Body of pancreas (tissue), 4 donors: Measurements from ENCODE around the gene TADA2A.

ENCODE experiments used
- POLR2A ChIP-seq, 3 donors: fragments of 450-650 bp; IDR thresholded peaks; one replicate each; pipeline ENCODE4 v1.6.1; 2016; ENCODE audit warnings: antibody characterized with exemption in 3 of 3, mild to moderate bottlenecking in 2 of 3
- TF ChIP-seq, protein P1 (sequence below), 7 experiments: fragments of 450-650 bp in 4 of 7; fragments of 200-600 bp in 3 of 7; sonication (generic) in 3 of 7; IDR thresholded peaks; one replicate each; pipeline ENCODE4 v1.5.1; 2016 to 2019; ENCODE audit warnings: antibody characterized with exemption in 7 of 7

DNA sequence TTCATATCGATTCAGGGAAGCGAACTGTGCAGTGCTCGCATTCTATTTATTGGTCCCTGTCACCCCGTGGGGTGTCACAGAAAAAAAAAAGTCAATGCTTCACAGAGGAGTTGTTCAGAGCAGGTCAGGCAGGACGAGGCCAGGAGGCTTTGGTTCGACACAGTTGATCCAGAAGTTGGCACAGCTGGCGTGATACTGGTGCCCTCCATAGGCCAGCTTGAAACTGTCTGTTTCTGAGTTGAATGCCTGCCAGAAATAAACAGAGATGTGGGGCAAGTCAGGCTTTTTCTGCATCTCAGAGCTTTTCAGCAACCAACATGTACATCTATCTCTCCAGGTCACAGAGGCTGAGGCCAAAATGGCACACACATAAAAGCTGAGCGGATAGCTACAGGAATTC, 112.1 kb downstream of the TADA2A start:
- no peak for TF ChIP-seq POLR2A (IDR thresholded peaks at IDR 0.05)
- TF ChIP-seq, protein P1, sequence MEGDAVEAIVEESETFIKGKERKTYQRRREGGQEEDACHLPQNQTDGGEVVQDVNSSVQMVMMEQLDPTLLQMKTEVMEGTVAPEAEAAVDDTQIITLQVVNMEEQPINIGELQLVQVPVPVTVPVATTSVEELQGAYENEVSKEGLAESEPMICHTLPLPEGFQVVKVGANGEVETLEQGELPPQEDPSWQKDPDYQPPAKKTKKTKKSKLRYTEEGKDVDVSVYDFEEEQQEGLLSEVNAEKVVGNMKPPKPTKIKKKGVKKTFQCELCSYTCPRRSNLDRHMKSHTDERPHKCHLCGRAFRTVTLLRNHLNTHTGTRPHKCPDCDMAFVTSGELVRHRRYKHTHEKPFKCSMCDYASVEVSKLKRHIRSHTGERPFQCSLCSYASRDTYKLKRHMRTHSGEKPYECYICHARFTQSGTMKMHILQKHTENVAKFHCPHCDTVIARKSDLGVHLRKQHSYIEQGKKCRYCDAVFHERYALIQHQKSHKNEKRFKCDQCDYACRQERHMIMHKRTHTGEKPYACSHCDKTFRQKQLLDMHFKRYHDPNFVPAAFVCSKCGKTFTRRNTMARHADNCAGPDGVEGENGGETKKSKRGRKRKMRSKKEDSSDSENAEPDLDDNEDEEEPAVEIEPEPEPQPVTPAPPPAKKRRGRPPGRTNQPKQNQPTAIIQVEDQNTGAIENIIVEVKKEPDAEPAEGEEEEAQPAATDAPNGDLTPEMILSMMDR (IDR thresholded peaks at IDR 0.05), result no peak
